Measurements from ENCODE around the gene EDEM1.
A peak's percentile ranks its signal among the peaks of the same experiment; 100 is the strongest.
"Not testable (repeated sequence)": the region's sequence is repeated elsewhere in the genome, so short reads cannot be mapped to it uniquely, and the experiment has no call there.

EDEM1 gene

DNA sequence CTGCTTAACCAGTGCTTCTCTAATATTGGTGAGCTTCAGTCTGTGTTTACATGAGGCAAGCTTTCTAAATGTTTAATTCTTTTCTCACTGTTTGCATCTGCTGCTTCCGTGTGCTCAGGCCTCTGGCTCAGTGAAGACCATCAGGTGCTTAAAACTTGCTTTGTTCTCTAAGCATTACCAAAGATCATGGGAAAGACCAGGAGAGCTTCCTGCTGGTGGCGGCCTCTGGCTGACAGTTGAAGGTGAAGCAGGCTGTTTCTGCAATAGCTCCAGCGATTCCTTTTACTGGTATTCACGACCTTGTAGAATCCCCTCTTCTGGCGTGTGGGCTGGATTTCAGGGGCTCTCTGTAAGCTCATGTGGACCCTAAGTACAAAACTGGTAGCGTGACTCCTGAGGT, 45.1 kb downstream of the EDEM1 start:
- no peak for DNase-seq (ENCODE audit: low spot score)

DNA sequence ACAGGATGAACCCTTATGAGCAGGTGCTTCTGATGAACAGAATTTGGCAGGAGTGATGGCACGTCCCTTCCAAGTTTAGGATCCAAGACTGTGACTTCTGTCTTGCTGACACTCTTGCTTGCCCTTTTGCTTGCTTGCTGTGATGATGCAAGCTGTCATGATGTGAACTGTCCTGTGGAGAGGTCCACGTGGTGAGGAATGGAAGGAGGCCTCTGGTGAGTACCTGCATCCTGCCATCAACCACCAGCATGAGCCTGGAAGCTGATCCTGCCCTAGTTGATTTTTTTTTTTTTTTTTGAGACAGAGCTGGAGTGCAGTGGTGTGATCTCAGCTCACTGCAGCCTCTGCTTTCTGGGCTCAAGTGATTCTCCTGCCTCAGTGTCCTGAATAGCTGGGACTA, 45.5 kb downstream of the EDEM1 start:
- DNase-seq (ENCODE audit: low spot score) = no peak

DNA sequence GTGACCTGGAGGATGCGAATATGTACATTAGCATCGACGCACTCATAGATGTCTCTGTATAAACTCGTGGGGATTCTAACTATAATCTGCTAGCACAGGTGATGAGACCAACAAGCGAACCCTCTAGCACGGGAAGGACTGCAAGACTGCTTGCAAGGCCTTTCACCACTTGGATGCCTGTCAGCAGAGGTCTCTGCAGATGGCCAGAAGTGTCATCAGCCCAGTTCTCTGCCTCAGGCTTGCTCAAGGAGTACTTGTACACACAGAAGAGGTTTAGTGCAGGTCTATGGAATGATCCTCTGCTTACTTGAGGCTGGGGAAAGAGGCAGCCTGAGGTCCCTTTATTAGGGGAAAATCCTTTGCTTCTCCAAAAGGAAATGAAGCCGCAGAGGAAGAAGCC, 48.1 kb downstream of the EDEM1 start:
- DNase-seq (ENCODE audit: low spot score) = no peak

DNA sequence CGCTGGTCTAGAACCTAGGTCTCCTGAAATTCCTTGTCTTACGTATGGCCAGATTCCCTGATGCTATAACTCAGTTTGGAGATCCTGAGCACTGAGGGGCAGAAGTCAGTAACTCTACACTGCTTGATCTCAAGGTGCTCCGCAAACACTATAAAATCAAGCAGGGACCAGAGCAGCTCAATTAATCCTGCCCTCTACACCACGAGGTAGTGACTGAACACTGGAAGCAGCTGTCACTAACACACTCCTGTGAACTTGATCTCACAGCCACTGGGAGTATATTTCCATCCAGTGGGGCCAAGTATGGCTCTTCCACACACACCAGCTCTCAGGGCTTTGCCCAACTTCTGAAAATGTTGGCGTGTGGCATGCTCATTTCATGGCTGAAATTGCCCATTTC, 51.0 kb downstream of the EDEM1 start:
- no peak for DNase-seq (ENCODE audit: low spot score)

DNA sequence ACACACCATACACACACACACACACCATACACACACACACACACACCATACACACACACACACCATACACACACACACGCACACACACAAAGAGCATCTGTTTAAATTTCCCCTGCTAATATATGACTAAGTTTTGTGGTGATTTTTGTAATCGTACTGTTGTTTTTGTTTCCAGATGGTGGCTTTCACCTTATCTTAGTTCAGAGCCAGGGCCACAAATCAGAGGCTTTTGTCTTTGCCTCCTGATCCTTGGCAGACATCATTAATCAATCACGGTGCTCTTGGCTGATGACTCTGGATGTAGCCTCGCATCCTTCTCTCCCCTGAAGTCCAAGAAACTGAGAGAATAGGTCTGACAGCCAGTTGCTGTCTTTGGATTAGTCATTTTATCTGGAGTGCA, 52.1 kb downstream of the EDEM1 start:
- no peak for DNase-seq (ENCODE audit: low spot score)

DNA sequence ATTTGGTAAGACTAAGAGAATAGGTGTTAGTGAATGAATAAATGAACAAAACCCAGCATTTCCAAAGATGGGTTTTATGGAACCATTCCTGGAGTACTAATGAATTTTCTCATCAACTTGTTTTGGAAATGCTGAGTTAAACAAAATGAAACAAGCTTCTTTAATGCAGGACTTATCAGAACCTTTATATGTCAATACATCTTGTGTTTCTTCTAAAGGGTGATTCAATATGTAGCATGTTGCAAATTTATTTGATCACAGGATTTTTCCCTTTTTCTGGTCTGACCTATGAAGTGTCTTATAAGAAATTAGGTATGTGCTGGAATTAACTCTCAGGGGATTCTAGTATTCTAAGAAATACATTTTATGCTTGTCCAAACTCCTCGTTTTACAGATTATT, 53.2 kb downstream of the EDEM1 start:
- no peak for DNase-seq (ENCODE audit: low spot score)

DNA sequence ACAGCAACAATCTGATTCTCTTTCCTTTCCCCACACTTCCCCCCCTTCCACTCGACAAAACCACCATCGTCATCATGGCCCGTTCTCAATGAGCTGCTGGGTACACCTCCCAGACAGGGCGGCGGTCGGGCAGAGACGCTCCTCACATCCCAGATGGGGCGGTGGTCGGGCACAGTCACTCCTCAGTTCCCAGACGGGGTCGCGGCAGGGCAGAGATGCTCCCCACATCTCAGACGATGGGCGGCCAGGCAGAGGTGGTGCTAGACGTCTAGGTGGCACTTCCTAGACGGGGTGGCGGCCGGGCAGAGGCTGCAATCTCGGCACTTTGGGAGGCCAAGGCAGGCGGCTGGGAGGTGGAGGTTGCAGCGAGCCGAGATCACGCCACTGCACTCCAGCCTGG, 55.3 kb downstream of the EDEM1 start:
- DNase-seq (ENCODE audit: low spot score) = not testable (repeated sequence)

DNA sequence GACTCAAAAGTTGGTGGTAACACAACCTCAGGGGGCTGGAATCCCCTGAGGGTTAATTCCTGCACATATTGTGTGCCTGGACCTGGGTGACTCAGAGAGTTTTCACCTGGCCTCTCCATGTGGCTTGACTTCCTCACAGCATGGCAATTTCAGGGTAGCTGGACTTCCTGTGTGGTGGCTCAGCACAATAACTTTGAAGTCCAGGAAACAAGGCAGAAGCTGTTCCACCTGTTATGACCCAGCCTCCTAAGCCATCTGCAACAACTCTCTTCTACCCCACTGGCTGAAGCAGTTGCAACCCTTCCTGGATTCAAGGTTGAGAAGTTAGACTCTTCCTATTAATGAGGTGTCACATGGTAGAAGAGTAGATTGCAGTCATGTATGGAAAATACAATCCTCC, 58.4 kb downstream of the EDEM1 start:
- DNase-seq (ENCODE audit: low spot score) = no peak

DNA sequence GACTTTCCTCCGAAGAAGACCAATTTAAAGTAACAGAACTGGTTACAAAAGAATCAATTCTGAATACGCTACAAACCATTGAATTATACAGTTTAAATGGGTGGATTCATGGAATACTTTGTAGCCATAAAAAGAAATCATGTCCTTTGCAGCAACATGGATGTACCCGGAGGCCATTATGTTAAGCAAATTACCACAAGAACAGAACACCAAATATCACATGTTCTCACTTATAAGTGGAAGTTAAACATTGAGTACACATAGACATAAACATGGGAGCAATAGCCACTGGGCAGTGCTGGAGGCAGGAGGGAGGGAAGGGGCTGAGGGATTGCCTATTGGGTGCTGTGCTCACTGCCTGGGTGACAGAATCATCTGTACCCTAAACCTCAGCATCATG, 61.3 kb downstream of the EDEM1 start:
- DNase-seq (ENCODE audit: low spot score) = no peak

DNA sequence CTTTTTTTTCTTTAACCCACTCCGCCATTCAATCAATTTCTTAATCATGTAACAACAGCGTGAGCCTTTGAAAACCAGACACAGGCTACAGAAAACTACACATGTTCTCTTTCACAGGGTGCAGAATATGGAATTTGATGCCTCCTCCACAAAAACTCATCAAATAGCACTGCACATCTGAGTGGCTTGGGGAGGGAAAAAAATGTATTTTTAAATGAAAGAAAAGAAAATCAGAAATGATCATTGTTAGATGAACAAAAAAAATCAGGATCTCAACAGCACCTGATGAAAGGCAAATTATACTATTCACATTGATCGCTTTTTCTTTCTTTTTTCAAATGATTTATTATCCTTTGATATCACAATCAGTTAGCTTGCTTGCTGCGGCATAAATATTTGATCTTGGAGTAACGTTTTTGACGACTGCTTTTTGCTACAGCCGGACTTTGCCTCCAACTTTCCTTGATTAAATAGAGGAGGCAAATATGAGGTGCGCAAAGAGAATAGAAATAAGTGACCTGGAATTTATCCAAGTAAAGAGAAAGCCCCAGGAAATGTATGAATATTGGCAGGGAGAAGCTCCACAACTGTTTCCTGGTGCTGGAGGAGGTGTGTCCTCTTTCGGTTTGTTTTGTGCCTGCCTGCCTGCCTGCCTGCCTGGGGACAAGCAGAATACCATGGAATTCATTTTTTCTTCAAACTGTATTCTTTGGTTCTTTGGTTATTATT, 63.1 kb downstream of the EDEM1 start:
- peak; percentile 48 for DNase-seq (ENCODE audit: low spot score)

DNA sequence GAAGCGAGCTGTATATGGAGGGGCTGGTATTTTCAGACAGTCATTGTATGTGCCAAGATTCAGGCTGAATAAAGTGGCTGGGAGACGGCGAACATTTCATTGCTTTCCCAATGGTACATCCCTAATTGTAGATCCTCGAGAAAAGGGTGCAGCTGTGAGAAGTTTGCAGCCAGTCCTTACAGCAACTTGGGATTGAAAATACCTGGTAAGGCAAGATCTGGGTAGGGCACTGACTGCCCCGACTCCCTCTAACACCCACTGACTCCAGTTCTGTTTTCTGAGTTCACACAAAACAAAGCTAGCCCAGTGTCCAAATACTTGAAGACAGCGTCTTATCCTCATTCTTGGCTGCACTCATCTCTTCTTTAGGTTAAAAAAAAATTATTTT, 63.7 kb downstream of the EDEM1 start:
- DNase-seq (ENCODE audit: low spot score) = no peak

DNA sequence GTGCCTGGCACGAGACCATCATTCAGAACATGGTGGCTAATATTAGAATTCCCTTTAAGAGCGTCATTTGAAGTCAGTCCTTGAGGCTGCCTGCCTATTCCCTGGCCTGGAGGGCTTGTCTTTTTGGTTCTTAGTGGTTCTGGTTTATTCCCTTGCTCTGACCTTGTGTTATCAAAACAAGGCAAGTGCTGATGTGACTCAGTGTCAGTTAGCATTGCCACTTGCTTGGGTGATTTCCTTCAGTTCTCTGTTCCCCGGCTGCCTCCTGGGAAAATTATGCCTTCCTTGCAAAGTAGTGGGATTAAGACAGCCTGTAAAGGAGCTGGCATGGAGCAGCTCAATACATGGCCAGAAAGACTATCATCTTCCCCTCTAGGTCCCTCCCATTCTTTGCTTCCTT, 64.6 kb downstream of the EDEM1 start:
- DNase-seq (ENCODE audit: low spot score) = no peak

DNA sequence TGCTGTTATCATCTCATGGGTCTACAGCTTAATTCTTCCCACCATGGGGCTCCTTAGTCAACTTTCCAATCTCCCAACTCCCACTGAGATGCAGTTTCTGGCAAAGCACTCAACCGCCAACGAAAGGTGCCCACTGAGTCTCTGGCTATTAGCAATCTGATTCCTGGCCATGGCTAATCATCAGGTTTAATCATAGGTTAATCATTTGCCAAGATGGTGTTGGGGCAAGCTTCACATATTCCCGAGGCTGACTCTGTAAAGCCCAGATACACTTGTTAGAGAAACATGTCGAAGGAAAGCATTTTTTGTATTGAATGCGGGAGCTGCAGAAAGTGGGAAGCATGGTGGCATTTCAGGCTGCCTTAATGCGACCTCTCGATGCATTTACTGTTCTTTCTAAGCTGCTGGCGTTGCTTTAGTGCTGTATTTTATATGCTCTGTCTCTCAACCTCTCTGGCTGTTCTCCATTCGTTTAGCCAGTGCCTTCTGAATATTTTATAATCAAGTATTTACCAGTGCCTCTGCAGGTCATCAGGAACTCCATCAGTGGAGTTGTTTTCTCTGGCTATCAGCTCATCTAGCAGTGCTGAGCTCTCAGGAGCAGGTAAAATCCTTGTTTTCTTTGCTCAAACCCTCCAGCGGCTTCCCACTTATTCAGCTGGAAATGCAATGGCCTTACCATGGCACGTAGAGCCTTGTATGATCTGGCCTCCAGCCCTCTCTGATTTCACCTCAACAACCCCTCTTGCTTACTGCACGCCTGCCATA, 67.0 kb downstream of the EDEM1 start:
- no peak for DNase-seq (ENCODE audit: low spot score)

DNA sequence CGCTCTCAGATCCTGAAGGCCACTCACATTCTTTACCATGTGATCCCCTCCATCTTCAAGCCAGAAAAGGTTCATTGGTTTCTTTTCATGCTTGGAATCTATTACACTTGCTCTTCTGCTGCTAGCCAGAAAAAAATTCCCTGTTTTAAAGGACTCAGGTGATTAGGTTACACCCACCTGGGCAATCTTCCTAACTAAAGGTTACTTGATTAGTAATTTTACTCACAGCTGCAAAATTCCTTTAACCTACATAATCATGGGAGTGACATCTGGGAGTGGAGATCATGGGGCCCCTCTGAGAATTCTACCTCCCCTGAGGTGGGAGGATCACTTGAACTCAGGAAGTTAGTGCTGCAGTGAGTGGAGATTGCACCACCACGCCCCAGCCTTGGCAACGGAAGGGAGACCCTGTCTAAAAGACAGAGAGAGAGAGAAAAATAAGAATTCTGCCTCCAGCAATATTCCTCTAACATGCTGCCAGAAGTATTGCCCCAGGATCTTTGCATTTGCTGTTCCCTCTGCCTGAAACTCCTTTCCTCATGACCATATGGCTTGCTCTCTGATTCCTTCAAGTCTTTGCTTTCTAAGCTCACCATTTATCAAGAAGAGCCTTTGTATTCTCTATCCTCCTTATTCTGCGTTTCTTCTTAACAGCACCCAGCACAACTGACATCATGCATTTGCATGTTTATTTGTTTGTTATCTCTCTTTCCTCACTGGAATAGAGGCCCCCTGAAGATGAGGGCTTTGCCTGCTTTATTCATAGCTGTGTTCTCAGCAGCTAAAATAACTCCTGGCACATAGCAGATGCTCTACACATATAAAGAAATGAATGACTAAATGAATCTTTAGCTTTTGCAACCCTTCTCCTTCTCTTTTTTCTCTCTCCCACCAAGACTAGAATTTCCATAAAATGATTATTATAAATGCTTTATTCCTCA, 68.2 kb downstream of the EDEM1 start:
- no peak for DNase-seq (ENCODE audit: low spot score)

DNA sequence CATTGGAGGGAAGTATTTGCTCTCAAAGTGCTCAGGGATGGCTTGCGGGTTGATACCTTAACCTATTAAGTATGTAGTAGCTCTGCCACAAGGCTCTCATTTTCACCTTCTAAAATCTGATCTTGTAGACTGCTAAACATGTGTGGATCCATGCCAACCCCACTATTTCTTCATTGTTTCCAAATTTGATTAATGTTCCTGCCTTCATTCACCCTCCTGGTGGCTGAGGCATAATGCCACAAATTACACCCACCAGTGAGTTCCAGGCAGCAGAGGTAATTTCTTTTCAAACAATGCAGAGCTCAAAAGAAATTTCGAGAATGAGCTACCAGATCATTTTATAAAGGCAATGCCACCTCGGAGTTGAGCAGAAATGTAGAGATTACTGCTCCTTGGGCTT, 71.0 kb downstream of the EDEM1 start:
- DNase-seq (ENCODE audit: low spot score) = no peak

DNA sequence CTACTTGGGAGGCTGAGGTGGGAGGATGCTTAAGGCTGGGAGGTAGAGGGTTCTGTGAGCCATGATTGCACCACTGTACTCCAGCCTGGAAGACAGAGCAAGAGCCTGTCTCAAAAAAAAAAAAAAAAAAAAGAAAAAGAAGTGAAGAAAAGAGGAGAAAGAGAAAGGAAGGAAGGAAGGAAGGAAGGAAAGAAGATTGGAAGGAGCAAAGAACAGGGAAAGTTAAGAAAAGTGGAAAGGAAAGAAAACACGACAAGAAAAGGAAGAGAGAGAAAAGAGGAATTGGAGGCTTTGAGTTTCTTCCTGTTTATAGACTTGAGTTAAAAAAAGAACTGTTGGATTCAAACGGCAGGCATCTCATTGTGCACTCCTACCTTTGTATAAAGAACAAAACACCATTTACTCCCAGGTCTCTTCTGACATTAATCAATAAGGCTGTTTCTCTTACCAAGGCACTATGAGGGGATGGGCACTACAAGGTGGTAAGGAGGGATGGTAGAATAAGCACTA, 73.5 kb downstream of the EDEM1 start:
- DNase-seq (ENCODE audit: low spot score) = no peak

DNA sequence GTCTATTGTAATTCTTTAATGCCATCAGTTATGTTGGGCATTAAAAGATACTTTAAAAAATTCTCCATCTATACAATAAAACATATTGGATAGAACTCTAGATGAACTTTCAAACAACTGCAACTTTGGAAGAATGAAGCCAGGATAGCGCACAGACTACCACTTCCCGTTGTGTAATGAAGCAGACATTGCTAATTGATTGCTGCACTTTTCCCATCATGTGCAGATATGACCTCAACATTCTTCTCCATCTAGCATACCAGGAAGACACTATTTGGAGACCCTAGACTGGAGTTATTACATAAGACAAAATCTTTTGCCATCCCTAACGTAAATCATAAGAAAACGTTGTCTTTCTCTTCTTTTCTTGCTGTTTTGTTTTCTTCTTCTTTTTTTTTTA, 75.0 kb downstream of the EDEM1 start:
- no peak for DNase-seq (ENCODE audit: low spot score)

DNA sequence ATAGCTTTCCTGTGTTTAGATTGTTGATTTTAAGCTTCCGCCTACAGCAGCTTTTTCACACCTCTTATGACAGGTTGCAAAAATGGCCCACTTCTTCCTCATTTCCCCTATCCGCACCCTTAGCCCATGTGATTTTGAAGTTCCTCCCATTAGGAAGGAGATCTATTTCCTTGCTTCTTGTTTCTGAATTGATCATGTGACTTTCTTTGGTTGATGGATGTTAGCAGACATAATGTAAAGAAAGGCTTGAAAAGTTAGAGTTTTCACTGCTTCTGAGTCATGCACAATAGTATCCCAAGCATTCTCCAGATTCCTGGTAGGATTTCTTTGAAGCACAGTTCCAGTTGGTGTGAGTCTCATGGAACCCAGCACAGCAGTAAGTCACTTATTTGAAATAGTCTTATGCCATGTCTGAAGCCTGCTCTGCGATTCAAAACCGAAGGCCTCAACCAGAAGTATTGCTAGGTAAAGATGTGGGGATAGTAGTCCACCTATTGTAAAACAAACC, 76.6 kb downstream of the EDEM1 start:
- DNase-seq (ENCODE audit: low spot score) = peak; percentile 27

DNA sequence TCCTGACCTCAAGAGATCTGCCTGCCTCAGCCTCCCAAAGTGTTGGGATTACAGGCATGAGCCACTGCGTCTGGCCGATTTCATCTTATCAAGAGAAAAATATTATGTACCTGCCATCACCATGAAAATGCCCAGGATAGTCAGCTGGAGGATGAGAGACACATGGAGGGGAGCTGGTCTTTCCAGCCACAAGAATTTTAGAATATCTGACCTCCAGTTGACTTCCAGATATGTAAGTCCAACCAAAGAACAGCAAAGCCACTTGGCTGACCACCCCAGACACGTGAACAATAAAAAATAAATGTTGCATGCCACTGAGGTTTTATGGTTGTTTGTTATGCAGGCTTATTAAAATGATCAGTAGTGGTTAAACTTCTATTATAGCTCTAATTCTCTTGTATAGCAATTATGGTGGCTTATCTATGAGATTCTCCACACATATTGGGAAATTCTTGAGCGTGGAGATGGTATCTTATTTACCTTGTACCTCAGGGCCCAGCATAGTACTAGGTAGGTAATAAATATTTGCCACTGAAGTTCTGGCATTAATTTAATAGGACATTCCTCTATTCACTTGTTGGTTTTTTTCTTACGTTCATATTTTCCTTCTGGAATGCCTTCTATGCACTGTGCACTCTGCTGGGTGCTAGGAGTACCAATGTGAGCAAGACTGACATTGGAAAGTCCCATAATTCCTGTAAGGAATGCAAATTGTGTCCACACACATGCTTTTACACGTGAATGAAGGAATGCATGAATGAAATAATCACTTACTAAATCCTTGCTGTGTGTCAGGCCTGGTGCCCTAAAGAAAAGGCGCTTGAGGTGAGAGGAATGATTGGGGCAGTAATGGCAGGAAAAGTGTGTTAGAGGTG, 77.6 kb downstream of the EDEM1 start:
- DNase-seq (ENCODE audit: low spot score) = no peak

DNA sequence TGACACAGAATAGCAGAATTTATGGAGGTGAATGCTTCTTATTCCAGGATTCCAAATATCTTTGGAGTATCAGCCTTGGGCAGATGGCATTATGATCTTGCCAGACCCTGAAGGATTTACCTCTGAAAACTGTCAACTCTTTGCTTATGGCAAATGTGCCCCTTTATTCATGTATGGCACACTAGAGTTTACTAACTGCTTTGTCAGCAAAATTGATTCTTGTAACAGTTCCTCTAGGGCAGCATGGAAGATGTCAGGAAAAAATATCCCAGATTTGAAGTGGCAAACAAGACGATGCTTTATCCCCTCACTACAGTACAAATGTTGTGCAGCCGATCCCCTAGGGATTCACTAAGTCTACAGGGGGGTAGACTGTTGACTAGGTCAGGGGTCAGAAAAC, 79.7 kb downstream of the EDEM1 start:
- DNase-seq (ENCODE audit: low spot score) = no peak

DNA sequence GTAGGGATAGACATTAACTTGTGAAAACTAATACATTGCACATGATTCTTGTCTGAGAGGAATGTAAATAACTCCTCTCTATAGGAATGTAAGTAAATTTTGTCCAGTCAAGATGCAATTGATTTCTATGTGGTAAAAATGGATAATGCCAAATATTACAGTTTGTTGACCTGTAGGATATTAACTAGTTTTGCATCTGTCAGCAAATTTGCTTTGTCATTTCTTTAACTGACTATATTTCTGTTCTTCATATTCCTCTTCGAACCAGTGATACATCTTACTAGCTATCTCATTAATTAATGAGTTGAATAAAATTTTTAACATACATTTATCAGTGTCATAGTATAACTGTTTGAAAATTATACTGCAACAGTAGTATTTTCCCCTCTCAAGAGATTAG, 80.4 kb downstream of the EDEM1 start:
- no peak for DNase-seq (ENCODE audit: low spot score)
